WERI-Rb-1 (cell line): ENCODE measurements around the gene FIBIN.
A peak's percentile ranks its signal among the peaks of the same experiment; 100 is the strongest.
"Not testable (repeated sequence)": the region's sequence is repeated elsewhere in the genome, so short reads cannot be mapped to it uniquely, and the experiment has no call there.

Experiments
- DNase-seq: peaks from one replicate; pipeline ENCODE4 v3.0.0-alpha.2; 2020
- H3K27ac ChIP-seq: fragments of 250-450 bp; sonication (Bioruptor Pico); 2 replicates; pipeline ENCODE4 v1.5.1; 2020; ENCODE audit warnings: mild to moderate bottlenecking, moderate library complexity
- H3K27me3 ChIP-seq: fragments of 250-450 bp; sonication (Bioruptor Pico); 2 replicates; pipeline ENCODE4 v1.5.1; 2021; ENCODE audit warnings: mild to moderate bottlenecking, low read depth, moderate library complexity; ENCODE audit not compliant: insufficient read depth, severe bottlenecking
- H3K36me3 ChIP-seq: fragments of 250-450 bp; sonication (Bioruptor Pico); 2 replicates; pipeline ENCODE4 v1.5.1; 2020; ENCODE audit warnings: mild to moderate bottlenecking, moderate library complexity
- H3K4me3 ChIP-seq: 2 replicates; pipeline ENCODE4 v1.5.1; 2011; ENCODE audit warnings: low read depth, mild to moderate bottlenecking, control low read depth, low read length
- H3K9me3 ChIP-seq: fragments of 250-450 bp; sonication (Bioruptor Pico); 2 replicates; pipeline ENCODE4 v1.5.1; 2021; ENCODE audit warnings: mild to moderate bottlenecking, moderate library complexity; ENCODE audit not compliant: severe bottlenecking
- CTCF ChIP-seq: IDR thresholded peaks from 2 replicates; pipeline ENCODE4 v1.5.1; 2011; ENCODE audit warnings: low read depth, mild to moderate bottlenecking, control low read depth, inconsistent platforms, low read length

FIBIN gene

GRCh38 chr11:26971961-26972360 is 22.0 kb upstream of the FIBIN start:
- H3K27me3 ChIP-seq, result no peaks in the 10 kb centered on the region
- TF ChIP-seq CTCF, result no peak
- DNase-seq, result no peak
- no peaks in the 10 kb centered on the region for H3K36me3 ChIP-seq
- no peaks in the 10 kb centered on the region for H3K9me3 ChIP-seq
- H3K4me3 ChIP-seq, result no peak overlapping the region
- no peak overlapping the region for H3K27ac ChIP-seq

GRCh38 chr11:26974069-26974783 is 19.7 kb upstream of the FIBIN start:
- DNase-seq, result no peak
- Histone ChIP-seq H3K36me3 (no peaks in the 10 kb centered on the region), H3K9me3 (no peaks in the 10 kb centered on the region), H3K27ac (no peak overlapping the region), H3K4me3 (no peak overlapping the region), H3K27me3 (no peaks in the 10 kb centered on the region)
- TF ChIP-seq CTCF, result no peak

GRCh38 chr11:26974996-26975395 is 18.9 kb upstream of the FIBIN start:
- no peaks in the 10 kb centered on the region for H3K9me3 ChIP-seq
- no peak for DNase-seq
- no peak overlapping the region for H3K4me3 ChIP-seq
- H3K27me3 ChIP-seq, result no peaks in the 10 kb centered on the region
- no peaks in the 10 kb centered on the region for H3K36me3 ChIP-seq
- TF ChIP-seq CTCF, result no peak
- no peak overlapping the region for H3K27ac ChIP-seq

GRCh38 chr11:26976389-26976788 is 17.5 kb upstream of the FIBIN start:
- Histone ChIP-seq H3K27me3 (no peaks in the 10 kb centered on the region), H3K4me3 (no peak overlapping the region), H3K36me3 (no peaks in the 10 kb centered on the region), H3K9me3 (no peaks in the 10 kb centered on the region), H3K27ac (no peak overlapping the region)
- no peak for TF ChIP-seq CTCF
- DNase-seq, result no peak

- H3K27me3 ChIP-seq, DNase-seq, H3K36me3 ChIP-seq, H3K4me3 ChIP-seq, H3K27ac ChIP-seq, H3K9me3 ChIP-seq: not testable (repeated sequence)
Measured at GRCh38 chr11:26977209-26977608, 16.7 kb upstream of the FIBIN start.

GRCh38 chr11:26983645-26984044 is 10.3 kb upstream of the FIBIN start:
- Histone ChIP-seq H3K9me3 (no peaks in the 10 kb centered on the region), H3K27ac (no peak overlapping the region), H3K27me3 (peaks cover 3% of the 10 kb centered on the region), H3K36me3 (no peaks in the 10 kb centered on the region), H3K4me3 (no peak overlapping the region)
- TF ChIP-seq CTCF, result no peak
- DNase-seq, result peak; percentile 51
